Gastrocnemius medialis (tissue), 4 donors: Measurements from ENCODE around the gene ERF. TPM values are rescaled to one million over a fixed set of nuclear protein-coding genes. Genes with fewer than 3 reads are reported as not detected.

Experiments used
- ATAC-seq, 2 donors: fragments of 150-250 bp; one replicate each; pipeline ENCODE4 v1.9.1; 2016
- DNase-seq, 2 donors: peaks; one replicate each; pipeline ENCODE4 v3.0.0-alpha.2; 2019
- H3K27ac ChIP-seq, 4 donors: fragments of 200-600 bp; sonication (generic); 1 replicate in 1 of 4; 2 replicates in 3 of 4; pipeline ENCODE4 v1.5.1; 2016 to 2018; ENCODE audit warnings: mild to moderate bottlenecking in 2 of 4, moderate library complexity in 1 of 4
- H3K27me3 ChIP-seq, 3 donors: fragments of 200-600 bp; sonication (generic) in 2 of 3; 1 replicate in 1 of 3; 2 replicates in 2 of 3; pipeline versions ENCODE4 v1.5.1 to v1.6.0; 2016 to 2019; ENCODE audit warnings: mild to moderate bottlenecking in 1 of 3, moderate library complexity in 1 of 3
- H3K36me3 ChIP-seq, 2 donors: fragments of 200-600 bp; sonication (generic) in 1 of 2; one replicate each; pipeline ENCODE4 v1.5.1; 2017 to 2018
- H3K4me1 ChIP-seq, 2 donors: fragments of 200-600 bp; sonication (generic) in 1 of 2; one replicate each; pipeline ENCODE4 v1.5.1; 2016 to 2017; ENCODE audit warnings: mild to moderate bottlenecking in 2 of 2
- H3K4me3 ChIP-seq, 4 donors: fragments of 200-600 bp; sonication (generic) in 3 of 4; 1 replicate in 1 of 4; 2 replicates in 3 of 4; pipeline ENCODE4 v1.5.1; 2016 to 2019; ENCODE audit warnings: mild to moderate bottlenecking in 2 of 4
- H3K9me3 ChIP-seq, 3 donors: fragments of 200-600 bp; sonication (generic) in 2 of 3; 1 replicate in 1 of 3; 2 replicates in 2 of 3; pipeline ENCODE4 v1.5.1; 2016 to 2019
- CTCF ChIP-seq, 5 experiments: fragments of 450-650 bp in 3 of 5; fragments of 200-600 bp in 2 of 5; sonication (generic) in 2 of 5; IDR thresholded peaks in 4 of 5; conservative IDR thresholded peaks in 1 of 5; 1 replicate in 4 of 5; 2 replicates in 1 of 5; pipeline ENCODE4 v1.5.1; 2016 to 2019; ENCODE audit warnings: antibody characterized with exemption in 5 of 5, mild to moderate bottlenecking in 3 of 5, moderate library complexity in 3 of 5
- POLR2A ChIP-seq, 2 donors: fragments of 450-650 bp; IDR thresholded peaks; one replicate each; pipeline ENCODE4 v1.6.1; 2017; ENCODE audit warnings: antibody characterized with exemption in 2 of 2, mild to moderate bottlenecking in 2 of 2, moderate library complexity in 2 of 2
- in situ Hi-C, 4 donors: fragments of 200-750 bp; cut with MboI; loops; one replicate each; pipeline versions ENCODE4 v1.15.0 to v1.8.0; 2017; ENCODE audit warnings: low sequenced_read_pairs in 4 of 4
- intact Hi-C: fragments of 100-400 bp; cut with DNase I; formaldehyde crosslinking; loops from one replicate; pipeline ENCODE4 v1.15.1; 2023; ENCODE audit warnings: low total_unique reads
- total RNA-seq, 4 donors: library from RNA; depleted of rRNA; stranded (reverse); fragments of >200 nt; gene quantifications; one replicate each; pipeline versions ENCODE4 v1.1.0 to v1.2.3, GENCODE V29; 2016

Gene ERF
- total RNA-seq, 4 donors from 2014 or later = 14.0 to 26.7 (median 14.8) TPM

- ATAC-seq (no peak), DNase-seq (no peak)
- intact Hi-C loops (no loop called here), in situ Hi-C loops (no loop called here)
- Histone ChIP-seq H3K4me3 (no peak overlapping the region), H3K9me3 (no peaks in the 10 kb centered on the region), H3K27me3 (no peaks in the 10 kb centered on the region), H3K36me3 (peaks cover 0 to 33% of the 10 kb centered on the region in 2 donors), H3K27ac (peak overlapping the region; percentile 39 to 97 (median 76)), H3K4me1 (peaks cover 56 to 68% of the 10 kb centered on the region in 2 donors)
- TF ChIP-seq CTCF (IDR thresholded peaks at IDR 0.05 in 4 of 5, conservative IDR thresholded peaks at IDR 0.05 in 1 of 5) (no peak), POLR2A (IDR thresholded peaks at IDR 0.05) (no peak)
Observed at GRCh38 chr19:42275517-42275916, 20.6 kb upstream of the ERF start.

- no peaks in the 10 kb centered on the region for H3K27me3 ChIP-seq
- peaks cover 0 to 33% of the 10 kb centered on the region in 2 donors for H3K36me3 ChIP-seq
Observed at GRCh38 chr19:42275103-42275502, 20.2 kb upstream of the ERF start.

GRCh38 chr19:42274065-42274682 is 19.2 kb upstream of the ERF start:
- ATAC-seq = no peak
- Histone ChIP-seq H3K27ac (peak overlapping the region in 3 of 4 donors; percentile 2 to 97 (median 96)), H3K4me1 (peaks cover 60 to 72% of the 10 kb centered on the region in 2 donors), H3K9me3 (no peaks in the 10 kb centered on the region), H3K36me3 (peaks cover 0 to 33% of the 10 kb centered on the region in 2 donors), H3K27me3 (no peaks in the 10 kb centered on the region), H3K4me3 (no peak overlapping the region)
- no peak for DNase-seq
- TF ChIP-seq POLR2A (IDR thresholded peaks at IDR 0.05) (no peak), CTCF (IDR thresholded peaks at IDR 0.05 in 4 of 5, conservative IDR thresholded peaks at IDR 0.05 in 1 of 5) (no peak)
- in situ Hi-C loops (no loop called here), intact Hi-C loops (no loop called here)

More at GRCh38 chr19:42275103-42275502, 20.2 kb upstream of the ERF start:
- in situ Hi-C loops (no loop called here), intact Hi-C loops (no loop called here)
- Histone ChIP-seq H3K4me1 (peaks cover 61 to 72% of the 10 kb centered on the region in 2 donors), H3K9me3 (no peaks in the 10 kb centered on the region), H3K27ac (peak overlapping the region; percentile 22 to 97 (median 48)), H3K4me3 (no peak overlapping the region)
- ATAC-seq (no peak), DNase-seq (no peak)
- TF ChIP-seq CTCF (IDR thresholded peaks at IDR 0.05 in 4 of 5, conservative IDR thresholded peaks at IDR 0.05 in 1 of 5) (no peak), POLR2A (IDR thresholded peaks at IDR 0.05) (no peak)

GRCh38 chr19:42273407-42274064 is 18.6 kb upstream of the ERF start:
- intact Hi-C loops = no loop called here
- no peak for TF ChIP-seq POLR2A (IDR thresholded peaks at IDR 0.05)
- TF ChIP-seq CTCF (IDR thresholded peaks at IDR 0.05 in 4 of 5, conservative IDR thresholded peaks at IDR 0.05 in 1 of 5) = no peak

More at GRCh38 chr19:42273407-42274064, 18.6 kb upstream of the ERF start:
- H3K4me1 ChIP-seq = peaks cover 54 to 65% of the 10 kb centered on the region in 2 donors
- H3K27ac ChIP-seq = peak overlapping the region in 3 of 4 donors; percentile 2 to 97 (median 96)
- ATAC-seq = no peak
- DNase-seq = no peak
- peaks cover 0 to 33% of the 10 kb centered on the region in 2 donors for H3K36me3 ChIP-seq
- H3K4me3 ChIP-seq = no peak overlapping the region
- no peaks in the 10 kb centered on the region for H3K9me3 ChIP-seq
- H3K27me3 ChIP-seq = no peaks in the 10 kb centered on the region
- in situ Hi-C loops = no loop called here
